DMS153 treated with DMSO at 0.1 percent for 48 hours (cell line): ENCODE data around the gene NHS.

Source experiments
- DNase-seq: peaks from one replicate; lab custom pipeline; 2025; ENCODE audit not compliant: unreplicated experiment; lab: John Stamatoyannopoulos, UW

Gene NHS

GRCh38 chrX:17581641-17582040 lies 206.6 kb downstream of the NHS start:
- DNase-seq, result no peak

- DNase-seq, result no peak
These were observed 209.3 kb downstream of the NHS start for GRCh38 chrX:17584248-17584681.

GRCh38 chrX:17585006-17585405 lies 210.0 kb downstream of the NHS start:
- DNase-seq, result no peak

GRCh38 chrX:17587366-17587765 lies 212.4 kb downstream of the NHS start:
- no peak for DNase-seq

GRCh38 chrX:17588303-17588702 lies 213.3 kb downstream of the NHS start:
- no peak for DNase-seq

GRCh38 chrX:17590892-17591740 lies 216.1 kb downstream of the NHS start:
- DNase-seq, result peak; percentile 42

GRCh38 chrX:17591741-17592110 lies 216.7 kb downstream of the NHS start:
- no peak for DNase-seq

- DNase-seq, result no peak
These were observed 217.1 kb downstream of the NHS start for GRCh38 chrX:17592117-17592516.

GRCh38 chrX:17594693-17595092 lies 219.7 kb downstream of the NHS start:
- DNase-seq, result no peak

GRCh38 chrX:17595456-17596035 lies 220.5 kb downstream of the NHS start:
- no peak for DNase-seq

- DNase-seq, result no peak
These were observed 221.1 kb downstream of the NHS start for GRCh38 chrX:17596061-17596460.

GRCh38 chrX:17596546-17597205 lies 221.7 kb downstream of the NHS start:
- DNase-seq, result no peak

GRCh38 chrX:17597327-17597726 lies 222.3 kb downstream of the NHS start:
- no peak for DNase-seq

GRCh38 chrX:17597836-17598439 lies 222.9 kb downstream of the NHS start:
- DNase-seq, result no peak

- no peak for DNase-seq
These were observed 226.6 kb downstream of the NHS start for GRCh38 chrX:17601441-17602200.

GRCh38 chrX:17602245-17602644 lies 227.2 kb downstream of the NHS start:
- DNase-seq, result no peak

GRCh38 chrX:17603196-17603595 lies 228.2 kb downstream of the NHS start:
- DNase-seq, result no peak

GRCh38 chrX:17605676-17606075 lies 230.7 kb downstream of the NHS start:
- no peak for DNase-seq

- no peak for DNase-seq
These were observed 231.2 kb downstream of the NHS start for GRCh38 chrX:17606231-17606630.

GRCh38 chrX:17608888-17609287 lies 233.9 kb downstream of the NHS start:
- peak; percentile 28 for DNase-seq

- DNase-seq, result no peak
These were observed 235.8 kb downstream of the NHS start for GRCh38 chrX:17610788-17611187.
